ENCODE data around the gene KAT6B. TPM values are rescaled to one million over a fixed set of nuclear protein-coding genes. Genes with fewer than 3 reads are reported as not detected.
A peak's percentile ranks its signal among the peaks of the same experiment; 100 is the strongest.
"Not testable (repeated sequence)": the region's sequence is repeated elsewhere in the genome, so short reads cannot be mapped to it uniquely, and the experiment has no call there.

KAT6B gene
- total RNA-seq, 1 donor from 2014 or later = 15.6 TPM

- no peak for DNase-seq (ENCODE audit: extremely low read depth, low read depth, low spot score)
These were observed 87.1 kb downstream of the KAT6B start for GRCh38 chr10:74913377-74913979.

- DNase-seq (ENCODE audit: extremely low read depth, low read depth, low spot score) = no peak
These were observed 89.9 kb downstream of the KAT6B start for GRCh38 chr10:74916283-74916682.

- DNase-seq (ENCODE audit: extremely low read depth, low read depth, low spot score) = no peak
These were observed 91.2 kb downstream of the KAT6B start for GRCh38 chr10:74917481-74918077.

- no peak for DNase-seq (ENCODE audit: extremely low read depth, low read depth, low spot score)
These were observed 93.3 kb downstream of the KAT6B start for GRCh38 chr10:74919671-74920070.

- not testable (repeated sequence) for DNase-seq (ENCODE audit: extremely low read depth, low read depth, low spot score)
These were observed 94.7 kb downstream of the KAT6B start for GRCh38 chr10:74921070-74921469.

GRCh38 chr10:74921744-74922143 is 95.3 kb downstream of the KAT6B start:
- DNase-seq (ENCODE audit: extremely low read depth, low read depth, low spot score) = no peak

GRCh38 chr10:74922921-74923320 is 96.5 kb downstream of the KAT6B start:
- DNase-seq (ENCODE audit: extremely low read depth, low read depth, low spot score) = no peak

- DNase-seq (ENCODE audit: extremely low read depth, low read depth, low spot score) = no peak
These were observed 97.2 kb downstream of the KAT6B start for GRCh38 chr10:74923556-74923955.

GRCh38 chr10:74924251-74924963 is 98.0 kb downstream of the KAT6B start:
- DNase-seq (ENCODE audit: extremely low read depth, low read depth, low spot score) = peak; percentile 54

- DNase-seq (ENCODE audit: extremely low read depth, low read depth, low spot score) = no peak
These were observed 98.9 kb downstream of the KAT6B start for GRCh38 chr10:74925291-74925690.

- DNase-seq (ENCODE audit: extremely low read depth, low read depth, low spot score) = no peak
These were observed 99.3 kb downstream of the KAT6B start for GRCh38 chr10:74925708-74926107.

GRCh38 chr10:74926791-74927585 is 100.6 kb downstream of the KAT6B start:
- DNase-seq (ENCODE audit: extremely low read depth, low read depth, low spot score) = no peak

GRCh38 chr10:74927701-74928100 is 101.3 kb downstream of the KAT6B start:
- no peak for DNase-seq (ENCODE audit: extremely low read depth, low read depth, low spot score)

GRCh38 chr10:74928742-74929191 is 102.4 kb downstream of the KAT6B start:
- DNase-seq (ENCODE audit: extremely low read depth, low read depth, low spot score) = no peak

- no peak for DNase-seq (ENCODE audit: extremely low read depth, low read depth, low spot score)
These were observed 102.8 kb downstream of the KAT6B start for GRCh38 chr10:74929197-74929596.

GRCh38 chr10:74930965-74931364 is 104.6 kb downstream of the KAT6B start:
- no peak for DNase-seq (ENCODE audit: extremely low read depth, low read depth, low spot score)

GRCh38 chr10:74932648-74933047 is 106.2 kb downstream of the KAT6B start:
- no peak for DNase-seq (ENCODE audit: extremely low read depth, low read depth, low spot score)

GRCh38 chr10:74934100-74934812 is 107.9 kb downstream of the KAT6B start:
- no peak for DNase-seq (ENCODE audit: extremely low read depth, low read depth, low spot score)

- no peak for DNase-seq (ENCODE audit: extremely low read depth, low read depth, low spot score)
These were observed 110.3 kb downstream of the KAT6B start for GRCh38 chr10:74936577-74937265.

GRCh38 chr10:74937266-74937856 is 111.0 kb downstream of the KAT6B start:
- DNase-seq (ENCODE audit: extremely low read depth, low read depth, low spot score) = no peak

Measured in glomerular endothelial cell (primary cell).